GM12891 (cell line): Measurements from ENCODE around the gene NFATC2.

Experiments used
- DNase-seq: peaks from one replicate; pipeline ENCODE4 v3.0.0; 2011; ENCODE audit warnings: low spot score; ENCODE audit not compliant: insufficient read length
- FAIRE-seq: peaks from 2 replicates; lab custom pipeline; 2011; peaks lifted over from hg19 to GRCh38; lab: Jason Lieb, UNC
- PAX5 ChIP-seq: IDR thresholded peaks from 2 replicates; pipeline ENCODE4 v1.6.1; 2011; ENCODE audit warnings: low read length, moderate library complexity, mild to moderate bottlenecking; ENCODE audit not compliant: insufficient read depth, severe bottlenecking
- POLR2A ChIP-seq: IDR thresholded peaks from 2 replicates; pipeline ENCODE4 v1.6.1; 2011; ENCODE audit warnings: low read depth, low read length, control low read depth
- POLR2AphosphoS5 ChIP-seq: IDR thresholded peaks from 2 replicates; pipeline ENCODE4 v1.6.1; 2011; ENCODE audit warnings: low read depth, low read length, control low read depth
- POU2F2 ChIP-seq: IDR thresholded peaks from 2 replicates; pipeline ENCODE4 v1.6.1; 2011; ENCODE audit warnings: low read depth, mild to moderate bottlenecking, control low read depth, low read length, moderate library complexity
- SPI1 ChIP-seq: IDR thresholded peaks from 2 replicates; pipeline ENCODE4 v1.6.1; 2011; ENCODE audit warnings: low read depth, low read length, control low read depth
- TAF1 ChIP-seq: IDR thresholded peaks from 2 replicates; pipeline ENCODE4 v1.6.1; 2011; ENCODE audit warnings: low read depth, low read length, control low read depth

Gene NFATC2

GRCh38 chr20:51431321-51431720 lies 111.2 kb downstream of the NFATC2 start:
- no peak for FAIRE-seq
- TF ChIP-seq TAF1 (no peak), SPI1 (no peak), POLR2A (no peak), POU2F2 (no peak), POLR2AphosphoS5 (no peak), PAX5 (no peak)
- no peak for DNase-seq

GRCh38 chr20:51430198-51430950 lies 112.1 kb downstream of the NFATC2 start:
- DNase-seq: no peak
- TF ChIP-seq POLR2AphosphoS5: no peak
- TF ChIP-seq SPI1: no peak
- TF ChIP-seq POU2F2: no peak
- TF ChIP-seq POLR2A: no peak
- no peak for TF ChIP-seq PAX5
- TF ChIP-seq TAF1: no peak
- no peak for FAIRE-seq

GRCh38 chr20:51429696-51430095 lies 112.8 kb downstream of the NFATC2 start:
- no peak for TF ChIP-seq TAF1
- TF ChIP-seq PAX5: no peak
- no peak for TF ChIP-seq POU2F2
- TF ChIP-seq POLR2AphosphoS5: no peak
- no peak for TF ChIP-seq SPI1
- TF ChIP-seq POLR2A: no peak
- FAIRE-seq: no peak
- no peak for DNase-seq

- no peak for DNase-seq
- FAIRE-seq: no peak
- TF ChIP-seq PAX5 (no peak), POLR2AphosphoS5 (no peak), POU2F2 (no peak), POLR2A (no peak), TAF1 (no peak), SPI1 (no peak)
These were observed 113.4 kb downstream of the NFATC2 start for GRCh38 chr20:51429144-51429482.

- TF ChIP-seq POU2F2 (no peak), SPI1 (no peak), POLR2AphosphoS5 (no peak), TAF1 (no peak), PAX5 (no peak), POLR2A (no peak)
- FAIRE-seq (no peak), DNase-seq (no peak)
These were observed 113.9 kb downstream of the NFATC2 start for GRCh38 chr20:51428401-51429143.

GRCh38 chr20:51427651-51428291 lies 114.7 kb downstream of the NFATC2 start:
- no peak for DNase-seq
- no peak for FAIRE-seq
- TF ChIP-seq SPI1 (no peak), POLR2A (no peak), PAX5 (no peak), POU2F2 (no peak)

GRCh38 chr20:51426718-51427650 lies 115.5 kb downstream of the NFATC2 start:
- TF ChIP-seq POU2F2: no peak
- no peak for TF ChIP-seq SPI1
- no peak for TF ChIP-seq POLR2AphosphoS5
- TF ChIP-seq TAF1: no peak
- no peak for TF ChIP-seq PAX5
- no peak for TF ChIP-seq POLR2A
- FAIRE-seq: no peak
- no peak for DNase-seq

- TF ChIP-seq PAX5 (no peak), SPI1 (no peak), POLR2A (no peak), POLR2AphosphoS5 (no peak), POU2F2 (no peak), TAF1 (no peak)
- no peak for DNase-seq
- FAIRE-seq: no peak
These were observed 117.0 kb downstream of the NFATC2 start for GRCh38 chr20:51425347-51426106.
